Measurements from ENCODE around the gene RTN4R.

DNA sequence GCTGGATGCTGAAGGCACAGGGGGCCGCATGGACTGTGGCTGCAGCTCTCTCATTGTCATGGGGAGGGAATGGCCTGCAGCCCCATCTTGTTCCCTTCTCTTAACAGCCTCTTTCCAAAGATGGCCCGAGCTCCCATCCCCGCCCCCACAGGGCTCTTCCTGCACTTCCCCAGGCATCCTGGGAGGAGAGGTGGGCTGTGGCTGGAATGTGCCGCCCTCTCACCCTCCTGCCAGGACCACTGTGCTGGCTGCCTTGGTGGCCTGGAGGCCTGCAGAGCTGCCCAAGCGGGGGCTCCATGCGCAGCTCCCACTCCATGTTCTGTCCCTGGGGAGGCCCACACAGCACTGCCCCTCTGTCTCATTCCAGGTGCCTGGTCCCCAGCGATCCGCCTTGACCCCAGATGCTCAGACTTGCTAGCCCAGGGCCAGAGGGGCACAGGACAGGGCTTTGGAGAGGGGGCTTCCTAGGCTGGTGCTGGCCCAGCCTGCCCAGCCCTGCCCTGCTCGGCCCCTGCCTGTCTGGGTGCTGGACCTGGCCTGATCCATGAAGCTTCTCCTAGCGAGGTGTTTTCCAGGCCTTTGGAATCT, 56.6 kb downstream of the RTN4R start:
- TF ChIP-seq, protein P1, sequence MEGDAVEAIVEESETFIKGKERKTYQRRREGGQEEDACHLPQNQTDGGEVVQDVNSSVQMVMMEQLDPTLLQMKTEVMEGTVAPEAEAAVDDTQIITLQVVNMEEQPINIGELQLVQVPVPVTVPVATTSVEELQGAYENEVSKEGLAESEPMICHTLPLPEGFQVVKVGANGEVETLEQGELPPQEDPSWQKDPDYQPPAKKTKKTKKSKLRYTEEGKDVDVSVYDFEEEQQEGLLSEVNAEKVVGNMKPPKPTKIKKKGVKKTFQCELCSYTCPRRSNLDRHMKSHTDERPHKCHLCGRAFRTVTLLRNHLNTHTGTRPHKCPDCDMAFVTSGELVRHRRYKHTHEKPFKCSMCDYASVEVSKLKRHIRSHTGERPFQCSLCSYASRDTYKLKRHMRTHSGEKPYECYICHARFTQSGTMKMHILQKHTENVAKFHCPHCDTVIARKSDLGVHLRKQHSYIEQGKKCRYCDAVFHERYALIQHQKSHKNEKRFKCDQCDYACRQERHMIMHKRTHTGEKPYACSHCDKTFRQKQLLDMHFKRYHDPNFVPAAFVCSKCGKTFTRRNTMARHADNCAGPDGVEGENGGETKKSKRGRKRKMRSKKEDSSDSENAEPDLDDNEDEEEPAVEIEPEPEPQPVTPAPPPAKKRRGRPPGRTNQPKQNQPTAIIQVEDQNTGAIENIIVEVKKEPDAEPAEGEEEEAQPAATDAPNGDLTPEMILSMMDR (conservative IDR thresholded peaks at IDR 0.05; ENCODE audit: low read depth, low read length) = no peak
- no peak for TF ChIP-seq EZH2 (IDR thresholded peaks at IDR 0.05; ENCODE audit: borderline replicate concordance, low read depth, low read length, poor library complexity, severe bottlenecking)

Measured in A673 (cell line).